NCI-H187 treated with DMSO at 0.1 percent for 48 hours (cell line): ENCODE results near the gene TJAP1.
"Not testable (repeated sequence)": the region's sequence is repeated elsewhere in the genome, so short reads cannot be mapped to it uniquely, and the experiment has no call there.

Source experiments
- DNase-seq: peaks from one replicate; lab custom pipeline; 2025; lab: John Stamatoyannopoulos, UW

The TJAP1 gene

DNA sequence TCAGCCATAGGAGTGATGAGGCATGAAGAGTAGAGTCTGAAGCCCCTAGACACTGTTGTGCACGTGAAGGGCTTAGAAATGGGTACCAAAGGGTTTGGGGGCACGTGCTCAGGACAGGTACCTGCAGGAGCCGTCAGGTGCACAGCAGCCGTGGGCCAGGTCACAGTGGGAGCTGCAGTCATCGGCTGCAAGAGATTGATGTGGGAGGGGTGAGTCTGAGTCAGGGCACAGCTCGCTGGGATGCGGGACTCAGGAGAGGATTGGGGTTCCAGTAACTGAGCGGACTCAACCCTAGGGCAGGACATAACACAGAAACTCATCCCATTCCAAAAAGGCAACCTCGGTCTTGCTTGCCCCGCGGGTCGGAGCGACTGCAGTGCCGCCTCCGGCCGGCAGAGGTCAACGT, 23.1 kb upstream of the TJAP1 start:
- DNase-seq: no peak

DNA sequence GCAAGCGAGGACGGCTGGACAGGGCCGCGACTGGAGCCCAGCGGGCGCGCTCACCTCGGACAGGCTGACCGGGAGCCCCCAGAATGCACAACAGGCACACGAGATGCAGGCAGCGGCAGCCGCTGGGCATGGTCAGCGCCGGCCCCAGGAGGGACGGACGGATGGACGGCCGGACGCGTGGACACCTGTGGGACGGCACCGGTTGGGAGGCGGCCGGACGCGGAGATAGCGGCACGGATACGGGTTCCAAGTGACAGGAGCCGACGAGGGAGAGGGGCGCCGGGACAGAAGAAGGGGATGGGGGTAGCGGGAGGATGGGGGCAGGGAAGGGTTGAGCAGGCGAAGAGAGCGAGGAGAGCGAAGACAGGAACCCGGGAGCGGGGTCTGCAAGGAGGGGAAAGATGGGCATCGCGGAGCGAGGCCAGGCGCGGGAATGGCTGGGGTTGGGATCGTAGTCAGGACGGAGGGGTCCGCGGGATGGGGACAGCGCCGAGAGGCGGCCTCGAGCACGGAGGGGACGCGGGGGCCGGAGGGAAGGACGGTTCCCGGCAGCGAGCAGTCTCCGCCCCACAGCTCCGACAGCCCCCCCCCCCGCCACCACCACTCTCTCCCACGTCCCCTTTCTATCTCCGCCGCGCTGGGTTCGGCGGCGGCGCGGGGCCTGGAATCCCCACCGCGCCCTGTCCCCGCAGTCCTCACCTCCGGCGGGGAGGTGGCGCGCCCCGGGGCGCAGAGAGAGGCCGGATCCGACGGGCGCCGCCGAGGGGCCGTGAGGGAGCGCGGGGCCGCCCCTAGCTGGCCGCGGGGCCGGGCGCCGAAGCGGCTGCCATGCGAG, 22.5 kb upstream of the TJAP1 start:
- DNase-seq: no peak

DNA sequence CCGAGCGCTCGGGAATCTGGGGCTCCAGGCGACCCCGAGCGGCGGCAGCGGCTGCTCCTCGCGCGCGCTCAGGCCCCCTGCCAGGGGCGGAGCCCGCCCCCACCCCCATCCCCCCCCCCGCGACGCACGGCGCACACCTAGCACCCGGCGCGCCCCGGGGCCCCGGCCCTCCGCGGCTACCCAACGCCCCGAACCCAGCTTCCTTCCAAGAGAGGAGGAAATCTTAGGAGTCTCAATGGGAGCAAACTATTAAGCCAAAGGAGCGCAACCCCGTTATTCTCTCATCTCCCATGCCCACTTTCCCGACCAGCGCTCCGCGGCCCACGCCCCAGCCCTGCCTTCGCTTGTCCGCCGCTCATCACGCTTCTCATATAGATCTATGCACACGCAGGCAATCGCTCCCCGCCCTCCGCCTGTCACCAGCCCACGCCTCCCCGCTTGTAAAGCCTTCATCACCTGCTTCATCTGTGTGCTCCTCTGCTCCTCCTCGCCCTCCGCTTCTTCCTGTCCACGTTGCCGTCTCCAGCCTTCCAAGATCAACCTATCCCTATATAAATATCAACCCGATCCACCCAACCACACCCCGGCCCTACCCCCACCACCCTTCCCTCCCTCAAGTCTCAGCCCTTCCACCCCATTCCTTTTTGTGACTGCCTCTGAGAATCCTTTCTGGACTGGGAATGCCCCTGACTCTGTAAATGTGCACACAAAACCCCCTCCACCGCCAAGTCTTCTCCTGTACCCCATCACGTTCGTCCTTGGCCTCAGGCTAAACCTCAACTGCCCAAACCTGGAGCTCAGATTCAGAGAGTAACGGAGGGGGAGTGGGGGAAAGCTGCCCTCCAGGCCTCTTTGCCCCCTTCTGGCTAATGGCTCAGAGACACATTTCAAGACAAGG, 21.6 kb upstream of the TJAP1 start, which contains the start of gene DLK2:
TSS of gene DLK2 (minus strand) at position 18 of the 898 bp plus-strand sequence. CDS start 723 bp downstream, outside the sequence.
- DNase-seq: no peak

DNA sequence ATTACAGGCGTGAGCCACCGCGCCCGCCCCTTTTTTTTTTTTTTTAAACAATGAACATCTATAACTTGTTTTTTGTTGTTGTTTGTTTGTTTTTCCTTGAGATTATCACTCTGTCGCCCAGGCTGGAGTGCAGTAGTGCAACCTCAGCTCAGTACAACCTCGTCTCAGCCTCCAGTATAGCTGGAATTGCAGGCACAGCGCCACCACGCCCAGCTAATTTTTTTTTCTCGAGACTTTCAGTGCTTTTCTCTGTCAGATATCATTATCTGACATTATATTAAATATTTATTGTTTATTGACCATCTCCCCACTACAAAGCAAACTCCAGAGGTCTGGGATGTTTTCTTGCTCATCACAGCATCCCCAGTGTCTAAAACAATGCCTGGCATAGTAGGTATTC, 19.7 kb upstream of the TJAP1 start:
- no peak for DNase-seq

GRCh38 chr6:43458154-43458553, 19.2 kb upstream of the TJAP1 start:
- not testable (repeated sequence) for DNase-seq

- no peak for DNase-seq
Observed at GRCh38 chr6:43459535-43459934, 17.8 kb upstream of the TJAP1 start.

- DNase-seq: no peak
Observed at GRCh38 chr6:43460032-43460431, 17.3 kb upstream of the TJAP1 start.

- no peak for DNase-seq
Observed at GRCh38 chr6:43461936-43462335, 15.4 kb upstream of the TJAP1 start.

DNA sequence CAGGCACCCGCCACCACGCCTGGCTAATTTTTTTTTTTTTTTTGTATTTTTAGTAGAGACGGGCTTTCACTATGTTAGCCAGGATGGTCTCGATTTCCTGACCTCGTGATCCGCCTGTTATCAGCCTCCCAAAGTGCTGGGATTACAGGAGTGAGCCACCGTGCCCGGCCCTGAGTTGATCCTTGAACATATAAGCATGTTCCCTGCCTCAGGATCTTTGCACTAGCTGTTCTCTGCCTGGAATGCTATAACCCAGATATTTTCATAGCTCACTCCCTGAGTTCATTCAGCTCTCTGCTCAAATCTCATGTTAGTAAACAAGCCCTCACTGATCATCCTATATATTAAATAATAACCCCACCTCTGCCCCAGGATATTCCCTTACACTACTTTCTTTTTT, 13.0 kb upstream of the TJAP1 start:
- no peak for DNase-seq

DNA sequence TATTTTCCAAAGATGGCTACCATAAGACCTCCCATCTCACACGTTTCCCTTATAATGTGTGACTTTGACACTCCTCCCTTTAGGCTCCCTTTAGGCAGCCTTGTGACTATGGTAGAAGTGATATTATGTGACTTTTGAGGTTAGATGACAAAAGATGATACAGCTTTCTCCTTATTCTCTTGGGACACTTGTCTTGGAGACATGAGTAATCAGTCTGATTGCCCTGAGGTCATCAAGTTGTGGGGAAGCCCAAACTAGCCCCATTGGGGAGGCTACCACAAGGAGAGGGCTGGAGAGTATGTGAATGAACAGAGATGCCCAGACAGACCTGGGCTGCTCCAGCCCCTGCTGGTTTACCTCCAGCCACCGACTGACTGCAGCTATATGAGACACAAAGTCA, 11.4 kb upstream of the TJAP1 start:
- no peak for DNase-seq

DNA sequence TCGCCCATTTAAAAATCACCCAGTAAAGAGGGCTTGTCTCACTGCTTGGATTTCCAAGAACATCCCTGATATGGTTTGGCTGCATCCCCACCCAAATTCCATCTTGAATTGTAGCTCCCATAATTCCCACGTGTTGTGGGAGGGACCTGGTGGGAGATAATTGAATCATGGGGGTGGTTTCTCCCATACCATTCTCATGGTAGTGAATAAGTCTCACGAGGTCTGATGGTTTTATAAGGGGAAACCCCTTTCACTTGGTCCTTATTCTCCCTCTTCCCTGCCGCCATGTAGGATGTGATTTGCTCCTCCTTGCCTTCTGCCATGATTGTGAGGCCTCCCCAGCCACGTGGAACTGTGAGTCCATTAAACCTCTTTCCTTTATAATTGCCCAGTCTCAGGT, 10.1 kb upstream of the TJAP1 start:
- DNase-seq: not testable (repeated sequence)

DNA sequence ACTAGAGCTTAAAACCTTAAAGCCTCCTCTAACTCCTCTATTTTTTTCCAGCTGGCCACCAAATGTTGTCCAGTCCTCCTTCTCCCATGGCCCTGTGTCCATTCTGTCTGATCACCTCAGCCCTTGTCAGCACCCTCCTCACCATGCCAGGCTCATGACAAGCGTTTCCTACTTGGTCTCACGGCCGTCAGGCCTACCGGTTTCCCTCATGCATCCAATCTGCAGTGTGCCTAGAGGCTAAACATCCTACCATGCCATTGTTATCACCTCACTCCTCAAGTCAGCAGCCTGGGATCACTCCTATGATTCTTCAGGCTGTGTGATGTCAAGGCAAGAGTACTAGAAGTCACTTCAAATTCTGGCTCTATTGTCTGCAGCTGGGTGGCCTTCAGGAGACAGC, 9.6 kb upstream of the TJAP1 start:
- DNase-seq: no peak

DNA sequence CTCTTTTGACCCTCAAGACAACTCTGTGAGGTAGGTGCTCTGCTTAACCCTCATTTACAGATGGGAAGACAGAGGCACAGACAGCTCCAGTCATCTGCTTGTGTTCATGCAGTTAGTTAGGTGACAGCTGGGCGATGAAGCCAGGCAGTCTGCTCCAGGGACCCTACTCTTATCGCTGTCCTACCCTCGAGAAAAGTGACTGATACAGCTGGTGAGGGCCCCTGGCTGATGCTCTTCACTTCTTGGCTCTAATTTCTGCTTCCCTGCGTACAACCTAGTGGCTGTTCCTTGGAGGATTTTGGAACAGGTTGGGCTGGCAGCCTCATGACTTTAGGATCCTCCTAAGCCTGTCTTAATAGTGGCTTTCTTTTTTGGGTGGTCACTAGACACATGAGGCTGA, 9.1 kb upstream of the TJAP1 start:
- DNase-seq: no peak

DNA sequence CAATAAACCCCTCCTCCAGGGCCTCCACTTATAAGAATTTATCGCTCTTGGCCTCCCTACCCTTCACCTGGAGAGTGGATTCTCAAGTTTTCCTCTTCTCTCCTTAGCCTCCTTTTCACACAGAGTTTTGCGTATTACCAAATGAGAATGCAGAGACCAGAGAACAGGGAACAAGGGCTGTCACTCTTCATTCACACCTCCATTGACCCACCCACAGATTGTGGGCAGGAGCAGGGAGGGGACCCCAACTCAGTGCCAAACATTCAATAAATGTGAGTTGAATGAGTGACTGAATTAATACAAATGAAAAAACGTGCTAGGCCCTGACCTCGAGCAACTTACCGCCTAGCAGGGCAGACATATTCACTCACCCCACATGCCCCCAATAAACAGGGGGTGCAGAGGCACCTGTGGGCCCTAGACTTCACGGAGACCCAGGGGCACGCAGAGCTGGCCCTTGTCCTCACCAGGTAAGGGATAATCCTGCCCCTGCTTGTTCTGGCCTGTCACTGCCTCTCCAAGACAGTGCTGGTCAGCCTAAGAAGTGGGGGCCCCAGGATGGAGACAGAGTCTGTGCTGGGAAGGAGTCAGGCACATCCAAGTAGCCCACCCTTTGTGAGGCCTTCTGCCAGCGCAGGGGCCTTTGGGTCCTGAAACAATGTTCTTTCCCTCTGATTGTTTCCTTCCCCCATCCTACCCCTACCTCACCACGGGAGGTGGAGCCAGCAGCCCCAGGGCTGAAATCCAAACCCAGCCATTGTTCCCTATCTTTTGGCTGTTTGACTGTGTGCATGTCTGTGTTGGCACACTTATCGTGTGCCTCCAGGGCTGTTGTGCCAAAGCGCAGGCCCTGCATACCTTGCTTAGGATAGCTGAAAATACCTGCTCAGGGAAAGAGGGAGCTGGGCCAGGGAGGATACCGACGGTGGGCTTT, 8.4 kb upstream of the TJAP1 start:
- DNase-seq: no peak

GRCh38 chr6:43469947-43470346, 7.4 kb upstream of the TJAP1 start:
- DNase-seq: no peak

GRCh38 chr6:43471399-43471798, 6.0 kb upstream of the TJAP1 start:
- DNase-seq: no peak

DNA sequence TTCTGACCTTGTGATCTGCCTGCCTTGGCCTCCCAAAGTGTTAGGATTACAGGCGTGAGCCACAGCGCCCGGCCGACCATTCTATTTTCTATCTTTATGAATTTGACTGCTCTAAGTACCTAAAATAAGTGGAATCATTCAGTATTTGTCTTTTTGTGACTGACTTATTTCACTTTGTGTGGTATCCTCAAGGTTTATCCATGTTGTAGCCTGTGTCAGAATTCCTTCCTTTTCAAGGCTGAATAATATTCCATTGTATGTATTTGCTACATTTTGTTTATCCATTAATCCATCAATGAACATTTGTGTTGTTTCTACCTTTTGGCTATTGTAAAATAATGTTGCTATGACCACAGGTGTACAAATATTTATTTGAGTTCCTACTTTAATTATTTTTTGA, 4.9 kb upstream of the TJAP1 start:
- no peak for DNase-seq

GRCh38 chr6:43475516-43475915, 1.9 kb upstream of the TJAP1 start:
- no peak for DNase-seq

DNA sequence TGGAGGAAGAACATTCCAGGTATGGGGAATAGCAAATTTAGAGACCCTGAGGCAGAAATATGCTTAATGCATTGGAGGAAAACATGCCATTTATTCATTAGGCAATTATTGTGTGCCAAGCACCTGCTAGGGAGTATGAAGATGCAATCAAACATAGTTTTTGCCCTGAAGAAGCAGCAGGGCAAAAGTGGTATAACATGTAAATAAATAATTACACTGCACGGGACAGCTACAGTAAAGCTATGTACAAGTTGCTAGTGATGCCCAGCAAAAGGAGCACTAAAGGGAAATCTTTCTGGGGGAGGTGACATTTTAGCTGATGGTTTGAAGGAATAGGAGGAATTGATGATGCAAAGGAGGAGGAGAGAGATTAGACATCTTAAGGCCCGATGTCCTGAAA, 624 bp upstream of the TJAP1 start:
- no peak for DNase-seq

GRCh38 chr6:43478008-43478372, 620 bp downstream of the TJAP1 start:
- DNase-seq: no peak

DNA sequence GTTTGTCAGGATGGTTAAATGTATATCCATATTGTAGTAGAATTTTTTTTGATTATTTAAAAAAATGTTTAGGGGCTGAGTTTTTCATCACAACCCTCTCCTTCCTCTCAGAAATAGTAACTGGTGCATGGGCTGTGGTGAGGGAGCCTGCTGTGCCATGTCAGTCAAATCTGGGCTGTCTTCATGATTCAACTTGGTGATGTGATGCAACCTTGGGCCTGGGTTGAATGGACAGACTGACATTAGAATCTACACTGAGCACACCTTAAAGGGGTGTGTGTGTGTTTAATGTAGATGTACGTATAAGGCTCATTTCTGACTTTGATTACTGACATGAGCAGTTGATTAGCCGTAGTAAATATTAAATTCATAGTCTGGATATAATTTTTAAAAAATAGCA, 3.7 kb downstream of the TJAP1 start:
- no peak for DNase-seq
